Regular cardiac myocyte (primary cell): ENCODE results near the gene RAB24. TPM values are rescaled to one million over a fixed set of nuclear protein-coding genes. Genes with fewer than 3 reads are reported as not detected.

ENCODE experiments used
- total RNA-seq: library from RNA; depleted of rRNA; stranded (reverse); fragments of >200 nt; gene quantifications from 2 replicates; pipeline ENCODE4 v1.2.3, GENCODE V29; 2014

Gene RAB24
- total RNA-seq = 18.3 and 24.9 TPM in 2 replicates

GRCh38 chr5:177303121-177303924 lies at the start of gene RAB24, which contains the start of gene PRELID1:
TSS of gene RAB24 (minus strand) at chr5:177303719. CDS start at chr5:177303288, 431 bp downstream.
TSS of gene PRELID1 (plus strand) at chr5:177303799. CDS start at chr5:177303986, 187 bp downstream.

GRCh38 chr5:177351392-177352329 lies 48.1 kb upstream of the RAB24 start, which contains the start of gene LMAN2:
TSS of gene LMAN2 (minus strand) at chr5:177351668. CDS start at chr5:177351647, 21 bp downstream.

GRCh38 chr5:177311723-177312648 lies 8.5 kb upstream of the RAB24 start, which contains the start of gene MXD3:
TSS of gene MXD3 (minus strand) at chr5:177311898. CDS start at chr5:177311830, 68 bp downstream.

Other genes starting within 250 kb of the RAB24 start
- 0.56 and 1.9 TPM in 2 replicates for gene FGFR4, start 216.8 kb downstream of the RAB24 start, total RNA-seq
- gene NSD1, start 169.9 kb downstream of the RAB24 start, total RNA-seq = 39.5 and 41.7 TPM in 2 replicates
- 68.5 and 167 TPM in 2 replicates for gene PRELID1, start 80 bp upstream of the RAB24 start, total RNA-seq
- gene MXD3, start 8.2 kb upstream of the RAB24 start, total RNA-seq = 3.7 and 15.7 TPM in 2 replicates
- gene LMAN2, start 47.9 kb upstream of the RAB24 start, total RNA-seq = 342 and 514 TPM in 2 replicates
- 3.6 and 9.3 TPM in 2 replicates for gene RGS14, start 54.2 kb upstream of the RAB24 start, total RNA-seq
- gene SLC34A1, start 80.7 kb upstream of the RAB24 start, total RNA-seq = not detected in 2 replicates
- gene PFN3, start 96.9 kb upstream of the RAB24 start, total RNA-seq = not detected in 2 replicates
- gene F12, start 105.8 kb upstream of the RAB24 start, total RNA-seq = 0.58 TPM in 1 of 2 replicates, not detected in the other
- gene GRK6, start 123.0 kb upstream of the RAB24 start, total RNA-seq = 12.7 and 32.4 TPM in 2 replicates
- 6.2 and 10.9 TPM in 2 replicates for gene PRR7, start 143.1 kb upstream of the RAB24 start, total RNA-seq
- 77.2 and 139 TPM in 2 replicates for gene DBN1, start 169.9 kb upstream of the RAB24 start, total RNA-seq
- 83.7 and 101 TPM in 2 replicates for gene PDLIM7, start 193.9 kb upstream of the RAB24 start, total RNA-seq
- gene DOK3, start 206.1 kb upstream of the RAB24 start, total RNA-seq = 3.3 and 6.8 TPM in 2 replicates
- gene DDX41, start 213.2 kb upstream of the RAB24 start, total RNA-seq = 124 and 144 TPM in 2 replicates